ENCODE measurements around the gene DDX18. TPM values are rescaled to one million over a fixed set of nuclear protein-coding genes. Genes with fewer than 3 reads are reported as not detected.

DDX18 gene
- total RNA-seq, 4 donors from 2014 or later: 30.2 to 82.7 (median 53.3) TPM

- intact Hi-C loops (cut with DNase I; ENCODE audit: low total_unique reads): no loop called here
- no peaks in the 10 kb centered on the region for H3K27me3 ChIP-seq
- no peak for DNase-seq
- H3K4me1 ChIP-seq: no peaks in the 10 kb centered on the region
- H3K9me3 ChIP-seq: no peaks in the 10 kb centered on the region
- no peaks in the 10 kb centered on the region for H3K36me3 ChIP-seq
- no peak for TF ChIP-seq POLR2A (IDR thresholded peaks at IDR 0.05)
- TF ChIP-seq, protein P1, sequence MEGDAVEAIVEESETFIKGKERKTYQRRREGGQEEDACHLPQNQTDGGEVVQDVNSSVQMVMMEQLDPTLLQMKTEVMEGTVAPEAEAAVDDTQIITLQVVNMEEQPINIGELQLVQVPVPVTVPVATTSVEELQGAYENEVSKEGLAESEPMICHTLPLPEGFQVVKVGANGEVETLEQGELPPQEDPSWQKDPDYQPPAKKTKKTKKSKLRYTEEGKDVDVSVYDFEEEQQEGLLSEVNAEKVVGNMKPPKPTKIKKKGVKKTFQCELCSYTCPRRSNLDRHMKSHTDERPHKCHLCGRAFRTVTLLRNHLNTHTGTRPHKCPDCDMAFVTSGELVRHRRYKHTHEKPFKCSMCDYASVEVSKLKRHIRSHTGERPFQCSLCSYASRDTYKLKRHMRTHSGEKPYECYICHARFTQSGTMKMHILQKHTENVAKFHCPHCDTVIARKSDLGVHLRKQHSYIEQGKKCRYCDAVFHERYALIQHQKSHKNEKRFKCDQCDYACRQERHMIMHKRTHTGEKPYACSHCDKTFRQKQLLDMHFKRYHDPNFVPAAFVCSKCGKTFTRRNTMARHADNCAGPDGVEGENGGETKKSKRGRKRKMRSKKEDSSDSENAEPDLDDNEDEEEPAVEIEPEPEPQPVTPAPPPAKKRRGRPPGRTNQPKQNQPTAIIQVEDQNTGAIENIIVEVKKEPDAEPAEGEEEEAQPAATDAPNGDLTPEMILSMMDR (IDR thresholded peaks at IDR 0.05): no peak
- H3K27ac ChIP-seq: no peak overlapping the region
- no peak overlapping the region for H3K4me3 ChIP-seq
Measured at GRCh38 chr2:117856415-117857210, 42.1 kb downstream of the DDX18 start.

GRCh38 chr2:117858336-117858735, 43.8 kb downstream of the DDX18 start:
- H3K27me3 ChIP-seq: no peaks in the 10 kb centered on the region
- no peak overlapping the region for H3K27ac ChIP-seq
- H3K36me3 ChIP-seq: no peaks in the 10 kb centered on the region
- no peaks in the 10 kb centered on the region for H3K4me1 ChIP-seq
- no peaks in the 10 kb centered on the region for H3K9me3 ChIP-seq
- intact Hi-C loops (cut with DNase I; ENCODE audit: low total_unique reads): no loop called here
- H3K4me3 ChIP-seq: no peak overlapping the region
- no peak for DNase-seq
- TF ChIP-seq, protein P1 (IDR thresholded peaks at IDR 0.05): no peak
- TF ChIP-seq POLR2A (IDR thresholded peaks at IDR 0.05): no peak

- intact Hi-C loops (cut with DNase I; ENCODE audit: low total_unique reads): no loop called here
- no peak overlapping the region for H3K4me3 ChIP-seq
- H3K27me3 ChIP-seq: no peaks in the 10 kb centered on the region
- no peaks in the 10 kb centered on the region for H3K9me3 ChIP-seq
- no peaks in the 10 kb centered on the region for H3K36me3 ChIP-seq
- H3K4me1 ChIP-seq: no peaks in the 10 kb centered on the region
- no peak for TF ChIP-seq POLR2A (IDR thresholded peaks at IDR 0.05)
- TF ChIP-seq, protein P1 (IDR thresholded peaks at IDR 0.05): no peak
- no peak overlapping the region for H3K27ac ChIP-seq
- no peak for DNase-seq
Measured at GRCh38 chr2:117858892-117859531, 44.5 kb downstream of the DDX18 start.

- TF ChIP-seq POLR2A (IDR thresholded peaks at IDR 0.05): no peak
- TF ChIP-seq, protein P1 (IDR thresholded peaks at IDR 0.05): no peak
- intact Hi-C loops (cut with DNase I; ENCODE audit: low total_unique reads): no loop called here
- Histone ChIP-seq H3K36me3 (no peaks in the 10 kb centered on the region), H3K9me3 (no peaks in the 10 kb centered on the region), H3K27ac (no peak overlapping the region), H3K27me3 (no peaks in the 10 kb centered on the region), H3K4me3 (no peak overlapping the region), H3K4me1 (no peaks in the 10 kb centered on the region)
- DNase-seq: no peak
Measured at GRCh38 chr2:117859532-117859911, 45.0 kb downstream of the DDX18 start.

DNA sequence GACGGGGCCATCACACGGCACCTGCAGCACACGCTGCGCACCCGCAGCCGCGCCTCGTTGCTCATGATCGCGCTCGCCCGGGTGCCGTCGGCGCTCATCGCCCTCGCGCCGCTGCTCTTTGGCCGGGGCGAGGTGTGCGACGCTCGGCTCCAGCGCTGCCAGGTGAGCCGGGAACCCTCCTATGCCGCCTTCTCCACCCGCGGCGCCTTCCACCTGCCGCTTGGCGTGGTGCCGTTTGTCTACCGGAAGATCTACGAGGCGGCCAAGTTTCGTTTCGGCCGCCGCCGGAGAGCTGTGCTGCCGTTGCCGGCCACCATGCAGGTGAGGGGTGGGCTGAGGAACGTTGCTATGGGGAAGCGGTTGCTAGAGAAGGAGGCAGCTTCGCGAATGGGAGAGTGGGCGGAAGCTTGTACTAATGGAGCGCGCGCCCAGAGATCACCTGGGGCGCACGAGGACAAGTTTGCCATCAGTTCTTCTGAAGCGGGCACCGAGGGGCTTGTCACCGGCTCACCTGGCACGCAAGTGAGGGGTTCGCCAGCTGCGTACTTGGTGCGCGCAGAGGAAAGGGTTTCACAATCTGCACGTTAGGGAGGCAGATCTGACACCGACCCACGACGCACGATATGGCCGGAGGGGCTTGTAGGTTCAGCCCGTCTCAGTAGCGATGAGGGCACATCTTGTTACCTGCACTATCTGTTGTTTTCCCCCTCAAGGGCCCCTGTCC, 45.6 kb downstream of the DDX18 start:
- DNase-seq: no peak
- intact Hi-C loops (cut with DNase I; ENCODE audit: low total_unique reads): no loop called here
- Histone ChIP-seq H3K27ac (no peak overlapping the region), H3K9me3 (no peaks in the 10 kb centered on the region), H3K36me3 (no peaks in the 10 kb centered on the region), H3K4me3 (no peak overlapping the region), H3K27me3 (no peaks in the 10 kb centered on the region), H3K4me1 (no peaks in the 10 kb centered on the region)
- TF ChIP-seq, protein P1 (IDR thresholded peaks at IDR 0.05): no peak
- TF ChIP-seq POLR2A (IDR thresholded peaks at IDR 0.05): no peak

All from uterus (tissue), 4 donors.